Measurements from ENCODE around the gene KCNK18. TPM values are rescaled to one million over a fixed set of nuclear protein-coding genes. Genes with fewer than 3 reads are reported as not detected.

KCNK18 gene
- total RNA-seq, 1 donor = not detected

- TF ChIP-seq, protein P1, sequence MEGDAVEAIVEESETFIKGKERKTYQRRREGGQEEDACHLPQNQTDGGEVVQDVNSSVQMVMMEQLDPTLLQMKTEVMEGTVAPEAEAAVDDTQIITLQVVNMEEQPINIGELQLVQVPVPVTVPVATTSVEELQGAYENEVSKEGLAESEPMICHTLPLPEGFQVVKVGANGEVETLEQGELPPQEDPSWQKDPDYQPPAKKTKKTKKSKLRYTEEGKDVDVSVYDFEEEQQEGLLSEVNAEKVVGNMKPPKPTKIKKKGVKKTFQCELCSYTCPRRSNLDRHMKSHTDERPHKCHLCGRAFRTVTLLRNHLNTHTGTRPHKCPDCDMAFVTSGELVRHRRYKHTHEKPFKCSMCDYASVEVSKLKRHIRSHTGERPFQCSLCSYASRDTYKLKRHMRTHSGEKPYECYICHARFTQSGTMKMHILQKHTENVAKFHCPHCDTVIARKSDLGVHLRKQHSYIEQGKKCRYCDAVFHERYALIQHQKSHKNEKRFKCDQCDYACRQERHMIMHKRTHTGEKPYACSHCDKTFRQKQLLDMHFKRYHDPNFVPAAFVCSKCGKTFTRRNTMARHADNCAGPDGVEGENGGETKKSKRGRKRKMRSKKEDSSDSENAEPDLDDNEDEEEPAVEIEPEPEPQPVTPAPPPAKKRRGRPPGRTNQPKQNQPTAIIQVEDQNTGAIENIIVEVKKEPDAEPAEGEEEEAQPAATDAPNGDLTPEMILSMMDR (IDR thresholded peaks at IDR 0.05; ENCODE audit: insufficient read depth, low read length) = no peak
- no peak for DNase-seq (ENCODE audit: low read depth)
- no peak overlapping the region for H3K4me3 ChIP-seq (ENCODE audit: low read depth, low read length)
Measured at GRCh38 chr10:117212176-117212575, 14.9 kb downstream of the KCNK18 start.

DNA sequence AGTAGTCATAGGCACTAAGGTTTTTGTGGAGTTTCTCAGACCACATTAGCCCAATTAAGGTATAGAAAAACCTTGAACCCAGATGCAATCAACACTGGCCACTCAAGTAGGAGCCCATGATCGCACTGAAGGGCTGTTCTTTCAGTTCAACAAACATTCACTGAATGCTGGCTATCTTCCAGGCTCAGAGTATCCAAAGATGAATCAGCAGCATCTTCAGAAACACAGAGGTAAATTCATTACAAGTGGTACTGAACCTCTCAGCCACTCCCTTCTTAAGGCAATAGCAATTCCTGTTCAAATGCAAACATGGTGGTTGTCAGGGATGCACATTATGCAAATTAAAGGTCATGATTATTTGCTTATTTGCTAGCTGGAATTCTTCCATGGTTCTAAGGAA is 17.1 kb downstream of the KCNK18 start:
- H3K4me3 ChIP-seq (ENCODE audit: low read depth, low read length) = no peak overlapping the region
- TF ChIP-seq, protein P1 (IDR thresholded peaks at IDR 0.05; ENCODE audit: insufficient read depth, low read length) = no peak
- no peak for DNase-seq (ENCODE audit: low read depth)

DNA sequence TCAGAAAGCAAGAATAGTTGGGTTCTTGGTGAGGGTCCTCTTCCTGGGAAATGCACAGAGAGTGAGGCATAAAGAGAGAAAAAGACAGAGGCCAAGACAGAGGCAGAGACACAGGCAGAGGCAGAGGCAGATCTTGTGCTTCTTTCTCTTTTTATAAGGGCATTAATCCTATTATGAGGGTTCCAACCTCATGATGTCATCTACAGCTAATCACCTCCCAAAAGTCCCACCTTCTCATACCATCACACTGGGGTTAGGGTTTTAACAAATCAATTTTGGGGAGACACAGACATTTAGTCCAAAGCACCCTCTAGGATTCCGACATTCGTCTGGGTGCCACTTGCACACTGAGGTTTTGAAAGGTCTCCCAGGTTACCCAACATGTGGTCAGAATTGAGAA is 17.8 kb downstream of the KCNK18 start:
- DNase-seq (ENCODE audit: low read depth) = no peak
- TF ChIP-seq, protein P1 (IDR thresholded peaks at IDR 0.05; ENCODE audit: insufficient read depth, low read length) = no peak
- no peak overlapping the region for H3K4me3 ChIP-seq (ENCODE audit: low read depth, low read length)

DNA sequence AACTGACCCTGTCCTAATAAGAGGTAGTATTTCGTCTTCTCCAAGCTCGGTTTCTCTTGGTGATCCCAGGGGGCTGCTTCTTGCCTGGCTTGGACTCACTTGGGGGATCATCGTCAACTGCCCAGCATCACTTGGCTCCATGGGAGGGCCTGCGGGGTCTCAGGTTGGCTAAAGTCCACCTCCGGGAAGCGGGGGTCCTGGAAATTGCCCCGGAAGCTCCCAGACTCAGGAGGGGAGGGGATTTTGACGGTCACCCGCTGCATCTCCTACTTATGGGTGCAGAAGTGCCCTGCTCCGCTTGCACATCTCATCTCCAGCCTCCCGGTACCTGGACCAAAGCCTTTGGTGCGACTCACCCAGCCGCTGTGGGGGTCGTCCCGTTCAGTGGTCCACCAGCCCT is 18.7 kb downstream of the KCNK18 start:
- H3K4me3 ChIP-seq (ENCODE audit: low read depth, low read length) = no peak overlapping the region
- TF ChIP-seq, protein P1 (IDR thresholded peaks at IDR 0.05; ENCODE audit: insufficient read depth, low read length) = no peak
- no peak for DNase-seq (ENCODE audit: low read depth)

- DNase-seq (ENCODE audit: low read depth) = peak; percentile 70
- peak overlapping the region; percentile 70 for H3K4me3 ChIP-seq (ENCODE audit: low read depth, low read length)
- TF ChIP-seq, protein P1 (IDR thresholded peaks at IDR 0.05; ENCODE audit: insufficient read depth, low read length) = peak; percentile 98
Measured at GRCh38 chr10:117216611-117217195, 19.4 kb downstream of the KCNK18 start.

GRCh38 chr10:117217196-117217761 is 20.0 kb downstream of the KCNK18 start:
- peak overlapping the region; percentile 70 for H3K4me3 ChIP-seq (ENCODE audit: low read depth, low read length)
- DNase-seq (ENCODE audit: low read depth) = no peak
- TF ChIP-seq, protein P1 (IDR thresholded peaks at IDR 0.05; ENCODE audit: insufficient read depth, low read length) = no peak

GRCh38 chr10:117218654-117219053 is 21.4 kb downstream of the KCNK18 start:
- TF ChIP-seq, protein P1 (IDR thresholded peaks at IDR 0.05; ENCODE audit: insufficient read depth, low read length) = no peak

More at GRCh38 chr10:117218654-117219053, 21.4 kb downstream of the KCNK18 start:
- DNase-seq (ENCODE audit: low read depth) = no peak
- H3K4me3 ChIP-seq (ENCODE audit: low read depth, low read length) = no peak overlapping the region

All from fibroblast of the aortic adventitia (primary cell).